Measurements from ENCODE around the gene POLE.

The POLE gene

DNA sequence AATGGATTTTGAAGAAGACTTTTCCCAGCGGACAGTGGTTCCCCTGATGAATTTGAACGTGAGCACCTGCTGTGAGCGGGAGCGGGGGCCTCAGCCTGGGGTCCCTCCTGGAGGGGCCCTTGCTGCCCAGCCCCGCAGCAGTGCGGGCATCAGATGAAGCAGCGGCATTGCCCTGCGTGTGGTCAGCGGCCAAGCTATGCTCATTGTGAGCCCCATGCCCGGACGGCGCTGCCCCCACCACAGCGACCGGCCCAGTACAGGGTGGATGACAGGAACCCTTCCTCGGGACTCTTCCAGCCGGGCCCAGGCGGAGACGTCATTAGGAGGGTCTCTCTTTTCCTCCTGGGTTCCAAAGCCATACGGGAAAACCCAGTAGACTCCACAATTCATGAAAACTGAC lies 80.2 kb downstream of the POLE start:
- TF ChIP-seq POLR2A (IDR thresholded peaks at IDR 0.05; ENCODE audit: extremely low read depth, insufficient read length): no peak
- TF ChIP-seq, protein P1, sequence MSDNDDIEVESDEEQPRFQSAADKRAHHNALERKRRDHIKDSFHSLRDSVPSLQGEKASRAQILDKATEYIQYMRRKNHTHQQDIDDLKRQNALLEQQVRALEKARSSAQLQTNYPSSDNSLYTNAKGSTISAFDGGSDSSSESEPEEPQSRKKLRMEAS (IDR thresholded peaks at IDR 0.05; ENCODE audit: low read depth, low read length): no peak
- no peak for DNase-seq (ENCODE audit: low read depth)
- no peak overlapping the region for H3K4me3 ChIP-seq (ENCODE audit: low read depth, low read length)

DNA sequence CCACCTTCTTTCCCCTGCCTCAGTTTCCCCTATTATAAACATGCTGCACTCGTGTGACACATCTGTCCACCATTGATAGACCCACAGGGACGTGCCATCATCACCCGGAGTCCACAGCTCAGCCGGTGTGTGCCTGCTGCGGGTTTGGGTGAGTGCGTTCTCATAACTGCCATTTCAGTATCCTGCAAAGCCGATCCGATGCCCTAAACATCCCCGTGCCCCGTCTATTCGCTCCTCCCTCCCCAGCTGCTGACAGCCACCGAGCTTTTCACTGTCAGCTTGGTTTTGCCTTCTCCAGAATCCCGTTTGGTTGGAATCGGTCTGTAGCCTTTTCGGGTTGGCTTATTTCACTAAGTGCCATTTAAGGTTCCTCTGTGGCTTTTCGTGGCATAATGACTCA lies 80.7 kb downstream of the POLE start:
- no peak for TF ChIP-seq MYC (IDR thresholded peaks at IDR 0.05; ENCODE audit: low read depth, low read length)
- TF ChIP-seq POLR2A (IDR thresholded peaks at IDR 0.05; ENCODE audit: extremely low read depth, insufficient read length): no peak
- TF ChIP-seq, protein P2, sequence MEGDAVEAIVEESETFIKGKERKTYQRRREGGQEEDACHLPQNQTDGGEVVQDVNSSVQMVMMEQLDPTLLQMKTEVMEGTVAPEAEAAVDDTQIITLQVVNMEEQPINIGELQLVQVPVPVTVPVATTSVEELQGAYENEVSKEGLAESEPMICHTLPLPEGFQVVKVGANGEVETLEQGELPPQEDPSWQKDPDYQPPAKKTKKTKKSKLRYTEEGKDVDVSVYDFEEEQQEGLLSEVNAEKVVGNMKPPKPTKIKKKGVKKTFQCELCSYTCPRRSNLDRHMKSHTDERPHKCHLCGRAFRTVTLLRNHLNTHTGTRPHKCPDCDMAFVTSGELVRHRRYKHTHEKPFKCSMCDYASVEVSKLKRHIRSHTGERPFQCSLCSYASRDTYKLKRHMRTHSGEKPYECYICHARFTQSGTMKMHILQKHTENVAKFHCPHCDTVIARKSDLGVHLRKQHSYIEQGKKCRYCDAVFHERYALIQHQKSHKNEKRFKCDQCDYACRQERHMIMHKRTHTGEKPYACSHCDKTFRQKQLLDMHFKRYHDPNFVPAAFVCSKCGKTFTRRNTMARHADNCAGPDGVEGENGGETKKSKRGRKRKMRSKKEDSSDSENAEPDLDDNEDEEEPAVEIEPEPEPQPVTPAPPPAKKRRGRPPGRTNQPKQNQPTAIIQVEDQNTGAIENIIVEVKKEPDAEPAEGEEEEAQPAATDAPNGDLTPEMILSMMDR (IDR thresholded peaks at IDR 0.05; ENCODE audit: low read depth, low read length): no peak
- TF ChIP-seq, protein P1 (IDR thresholded peaks at IDR 0.05; ENCODE audit: low read depth, low read length): no peak
- H3K4me3 ChIP-seq (ENCODE audit: low read depth, low read length): no peak overlapping the region
- DNase-seq (ENCODE audit: low read depth): peak; percentile 43

- TF ChIP-seq POLR2A (IDR thresholded peaks at IDR 0.05; ENCODE audit: extremely low read depth, insufficient read length) (no peak), MYC (IDR thresholded peaks at IDR 0.05; ENCODE audit: low read depth, low read length) (no peak)
- TF ChIP-seq, protein P2 (IDR thresholded peaks at IDR 0.05; ENCODE audit: low read depth, low read length): no peak
- no peak overlapping the region for H3K4me3 ChIP-seq (ENCODE audit: low read depth, low read length)
- no peak for DNase-seq (ENCODE audit: low read depth)
Measured at GRCh38 chr12:132605892-132606291, 81.2 kb downstream of the POLE start.

DNA sequence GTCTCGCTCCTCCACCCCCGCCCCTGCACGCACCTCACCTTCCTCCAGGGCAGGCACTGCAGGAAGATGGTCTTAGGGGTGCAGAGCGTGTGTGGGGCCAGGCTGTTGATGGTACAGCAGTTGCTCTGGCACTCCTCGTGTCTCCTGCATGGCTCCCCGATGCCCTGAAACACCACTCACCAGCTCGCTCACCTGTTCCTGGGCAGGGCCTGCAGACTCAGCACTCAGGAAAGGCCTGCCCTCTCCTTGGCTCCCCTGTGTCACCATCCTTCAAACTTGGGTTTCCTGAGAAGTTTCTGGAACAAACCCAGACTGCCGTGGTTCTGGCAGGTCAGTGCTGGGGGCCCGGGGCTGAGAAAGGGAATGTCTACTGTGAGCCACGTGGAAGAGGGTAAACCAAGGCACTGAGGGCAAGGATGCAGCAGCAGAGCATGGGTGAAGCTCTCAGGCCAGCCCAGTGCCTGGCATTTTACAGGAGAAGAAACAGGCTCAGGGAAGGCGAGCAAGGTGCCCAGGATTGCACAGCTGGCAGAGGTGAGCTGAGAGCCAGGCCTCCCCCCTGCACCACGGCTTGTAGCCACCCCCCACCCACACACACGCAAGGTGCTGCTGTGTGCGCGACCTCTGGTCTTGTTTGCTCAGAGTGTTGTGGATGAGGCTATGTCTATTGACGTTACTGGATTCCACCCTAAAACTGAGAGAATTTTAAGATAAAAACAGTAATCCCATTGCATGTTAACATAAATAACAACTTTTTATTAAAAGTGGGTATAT lies 82.3 kb downstream of the POLE start:
- DNase-seq (ENCODE audit: low read depth): no peak
- TF ChIP-seq, protein P1 (IDR thresholded peaks at IDR 0.05; ENCODE audit: low read depth, low read length): no peak
- TF ChIP-seq POLR2A (IDR thresholded peaks at IDR 0.05; ENCODE audit: extremely low read depth, insufficient read length): no peak
- TF ChIP-seq MYC (IDR thresholded peaks at IDR 0.05; ENCODE audit: low read depth, low read length): no peak
- TF ChIP-seq, protein P2 (IDR thresholded peaks at IDR 0.05; ENCODE audit: low read depth, low read length): no peak
- H3K4me3 ChIP-seq (ENCODE audit: low read depth, low read length): no peak overlapping the region

DNA sequence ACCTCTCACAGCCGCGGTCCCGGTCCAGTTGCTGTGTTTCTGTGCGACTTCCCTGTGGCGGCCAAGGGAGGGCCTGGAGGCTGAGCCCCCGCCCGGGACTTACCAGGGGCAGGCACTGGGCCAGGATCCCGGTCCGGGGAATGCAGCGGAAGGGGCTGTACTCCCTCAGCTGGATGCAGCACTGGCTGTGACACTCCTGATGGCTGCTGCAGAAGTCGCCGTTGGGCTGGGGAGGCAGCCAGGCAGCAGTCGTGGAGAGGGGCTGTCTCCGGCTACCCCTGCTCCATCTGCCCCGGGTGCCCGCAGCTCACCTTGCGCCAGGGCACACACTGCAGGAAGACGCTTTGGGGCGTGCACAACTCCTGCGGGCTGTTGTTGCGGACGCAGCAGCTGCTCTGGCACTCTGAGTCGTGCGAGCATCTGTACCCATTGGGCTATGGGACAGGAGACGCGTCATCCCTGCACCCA lies 83.0 kb downstream of the POLE start:
- no peak for DNase-seq (ENCODE audit: low read depth)
- no peak overlapping the region for H3K4me3 ChIP-seq (ENCODE audit: low read depth, low read length)
- TF ChIP-seq, protein P2 (IDR thresholded peaks at IDR 0.05; ENCODE audit: low read depth, low read length): no peak
- TF ChIP-seq MYC (IDR thresholded peaks at IDR 0.05; ENCODE audit: low read depth, low read length): no peak

GRCh38 chr12:132603240-132604150 lies 83.6 kb downstream of the POLE start:
- H3K4me3 ChIP-seq (ENCODE audit: low read depth, low read length): no peak overlapping the region
- TF ChIP-seq, protein P2 (IDR thresholded peaks at IDR 0.05; ENCODE audit: low read depth, low read length): no peak
- no peak for TF ChIP-seq MYC (IDR thresholded peaks at IDR 0.05; ENCODE audit: low read depth, low read length)
- TF ChIP-seq, protein P1 (IDR thresholded peaks at IDR 0.05; ENCODE audit: low read depth, low read length): no peak
- no peak for TF ChIP-seq POLR2A (IDR thresholded peaks at IDR 0.05; ENCODE audit: extremely low read depth, insufficient read length)
- DNase-seq (ENCODE audit: low read depth): no peak
